GM21447 (cell line): ENCODE data around the gene KIF5B.
A peak's percentile ranks its signal among the peaks of the same experiment; 100 is the strongest.
"Not testable (repeated sequence)": the region's sequence is repeated elsewhere in the genome, so short reads cannot be mapped to it uniquely, and the experiment has no call there.

Experiments used
- ATAC-seq: cut with Tn5 transposase; IDR thresholded peaks from one replicate; pipeline ENCODE4 v1.9.1; 2021; ENCODE audit not compliant: unreplicated experiment

Gene KIF5B

GRCh38 chr10:32017044-32017443, 39.2 kb downstream of the KIF5B start:
- ATAC-seq, result no peak

GRCh38 chr10:32015386-32015785, 40.8 kb downstream of the KIF5B start:
- no peak for ATAC-seq

- ATAC-seq, result no peak
Measured at GRCh38 chr10:32007026-32007425, 49.2 kb downstream of the KIF5B start.

- ATAC-seq, result peak; percentile 72
Measured at GRCh38 chr10:32005050-32005449, 51.2 kb downstream of the KIF5B start.

- ATAC-seq, result no peak
Measured at GRCh38 chr10:32004161-32004591, 52.0 kb downstream of the KIF5B start.

- no peak for ATAC-seq
Measured at GRCh38 chr10:32002531-32002930, 53.7 kb downstream of the KIF5B start.

GRCh38 chr10:32000937-32001336, 55.3 kb downstream of the KIF5B start:
- no peak for ATAC-seq

GRCh38 chr10:31999836-32000235, 56.4 kb downstream of the KIF5B start:
- no peak for ATAC-seq

- no peak for ATAC-seq
Measured at GRCh38 chr10:31999070-31999660, 57.1 kb downstream of the KIF5B start.

GRCh38 chr10:31994926-31995325, 61.3 kb downstream of the KIF5B start:
- ATAC-seq, result no peak

GRCh38 chr10:31990937-31991336, 65.3 kb downstream of the KIF5B start:
- ATAC-seq, result no peak

- ATAC-seq, result not testable (repeated sequence)
Measured at GRCh38 chr10:31987786-31988185, 68.4 kb downstream of the KIF5B start.

- ATAC-seq, result no peak
Measured at GRCh38 chr10:31982111-31982510, 74.1 kb downstream of the KIF5B start.

- ATAC-seq, result no peak
Measured at GRCh38 chr10:31980471-31980870, 75.8 kb downstream of the KIF5B start.

GRCh38 chr10:31979071-31979470, 77.2 kb downstream of the KIF5B start:
- ATAC-seq, result not testable (repeated sequence)

- no peak for ATAC-seq
Measured at GRCh38 chr10:31978156-31978483, 78.1 kb downstream of the KIF5B start.

GRCh38 chr10:31977440-31978155, 78.6 kb downstream of the KIF5B start:
- ATAC-seq, result peak; percentile 67

GRCh38 chr10:31975157-31975765, 81.0 kb downstream of the KIF5B start:
- ATAC-seq, result no peak

- ATAC-seq, result no peak
Measured at GRCh38 chr10:31974434-31975124, 81.6 kb downstream of the KIF5B start.

GRCh38 chr10:31972519-31973041, 83.6 kb downstream of the KIF5B start:
- no peak for ATAC-seq

GRCh38 chr10:31969847-31970246, 86.4 kb downstream of the KIF5B start:
- not testable (repeated sequence) for ATAC-seq

GRCh38 chr10:31963589-31963980, 92.6 kb downstream of the KIF5B start:
- no peak for ATAC-seq
